ENCODE results near the gene SLC35E3. TPM values are rescaled to one million over a fixed set of nuclear protein-coding genes. Genes with fewer than 3 reads are reported as not detected.

SLC35E3 gene
- total and polyA plus RNA-seq, 10 donors = 4.8 to 16.1 (median 6.4) TPM

DNA sequence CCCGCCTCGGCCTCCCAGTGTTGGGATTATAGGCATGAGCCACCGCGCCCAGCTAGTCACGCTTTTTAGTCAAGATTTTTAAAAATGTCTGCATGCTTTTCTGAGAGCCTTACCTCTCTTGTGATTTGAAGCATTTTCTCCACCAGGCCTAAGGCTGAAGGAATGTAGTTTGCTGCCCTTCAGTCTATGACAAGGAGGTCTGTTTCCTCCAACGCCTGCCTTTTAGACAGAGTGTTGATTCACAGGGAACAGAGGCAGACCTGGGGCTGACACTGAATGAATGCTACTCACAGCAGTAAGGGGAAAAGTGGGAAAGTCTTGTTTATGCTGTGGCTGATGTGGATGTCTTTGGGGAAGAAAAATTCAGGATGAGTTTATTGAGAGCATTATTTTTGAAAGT lies 34.8 kb downstream of the SLC35E3 start:
- no peaks in the 10 kb centered on the region for H3K27me3 ChIP-seq (replicated peaks in 1 of 7)
- no peaks in the 10 kb centered on the region for H3K36me3 ChIP-seq
- H3K4me1 ChIP-seq = peaks cover 1 to 23% (median 14%) of the 10 kb centered on the region in 6 donors
- no peak overlapping the region for H3K27ac ChIP-seq
- intact Hi-C loops (cut with DNase I; ENCODE audit: low total_unique reads) = no loop called here
- TF ChIP-seq, protein P1, sequence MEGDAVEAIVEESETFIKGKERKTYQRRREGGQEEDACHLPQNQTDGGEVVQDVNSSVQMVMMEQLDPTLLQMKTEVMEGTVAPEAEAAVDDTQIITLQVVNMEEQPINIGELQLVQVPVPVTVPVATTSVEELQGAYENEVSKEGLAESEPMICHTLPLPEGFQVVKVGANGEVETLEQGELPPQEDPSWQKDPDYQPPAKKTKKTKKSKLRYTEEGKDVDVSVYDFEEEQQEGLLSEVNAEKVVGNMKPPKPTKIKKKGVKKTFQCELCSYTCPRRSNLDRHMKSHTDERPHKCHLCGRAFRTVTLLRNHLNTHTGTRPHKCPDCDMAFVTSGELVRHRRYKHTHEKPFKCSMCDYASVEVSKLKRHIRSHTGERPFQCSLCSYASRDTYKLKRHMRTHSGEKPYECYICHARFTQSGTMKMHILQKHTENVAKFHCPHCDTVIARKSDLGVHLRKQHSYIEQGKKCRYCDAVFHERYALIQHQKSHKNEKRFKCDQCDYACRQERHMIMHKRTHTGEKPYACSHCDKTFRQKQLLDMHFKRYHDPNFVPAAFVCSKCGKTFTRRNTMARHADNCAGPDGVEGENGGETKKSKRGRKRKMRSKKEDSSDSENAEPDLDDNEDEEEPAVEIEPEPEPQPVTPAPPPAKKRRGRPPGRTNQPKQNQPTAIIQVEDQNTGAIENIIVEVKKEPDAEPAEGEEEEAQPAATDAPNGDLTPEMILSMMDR (IDR thresholded peaks at IDR 0.05 in 8 of 11, conservative IDR thresholded peaks at IDR 0.05 in 3 of 11) = no peak
- TF ChIP-seq POLR2A (IDR thresholded peaks at IDR 0.05) (no peak), POLR2AphosphoS5 (IDR thresholded peaks at IDR 0.05) (no peak)
- H3K9me3 ChIP-seq = no peaks in the 10 kb centered on the region
- WGBS, 5 donors = 92 to 96% (median 94%) methylated on average over 6 of the region's 6 CpGs
- no peak overlapping the region for H3K4me3 ChIP-seq
- DNase-seq = no peak

DNA sequence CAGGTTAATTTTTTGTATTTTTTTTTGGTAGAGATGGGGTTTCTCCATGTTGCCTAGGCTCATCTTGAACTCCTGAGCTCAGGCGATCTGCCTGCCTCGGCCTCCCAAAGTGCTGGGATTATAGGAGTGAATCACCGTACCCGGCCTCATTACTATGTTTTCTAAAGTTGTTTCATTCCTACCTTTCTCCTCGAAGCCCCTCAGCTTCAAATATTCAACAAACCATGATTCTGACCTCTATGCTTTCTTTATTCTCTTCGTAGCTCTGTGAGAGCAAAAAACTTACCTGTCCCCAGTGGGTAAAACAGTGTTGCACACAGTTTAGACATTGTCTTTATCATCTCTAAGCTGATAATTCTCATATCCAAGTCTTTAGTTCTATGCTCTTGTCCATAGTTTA lies 35.8 kb downstream of the SLC35E3 start:
- H3K27me3 ChIP-seq (replicated peaks in 1 of 7) = no peaks in the 10 kb centered on the region
- no peak for DNase-seq
- TF ChIP-seq POLR2A (IDR thresholded peaks at IDR 0.05) = no peak
- no peak overlapping the region for H3K4me3 ChIP-seq
- H3K9me3 ChIP-seq = no peaks in the 10 kb centered on the region
- 92 to 96% (median 95%) methylated on average over 6 of the region's 6 CpGs for WGBS, 5 donors
- H3K36me3 ChIP-seq = no peaks in the 10 kb centered on the region
- H3K4me1 ChIP-seq = peaks cover 9 to 33% (median 24%) of the 10 kb centered on the region in 6 donors
- intact Hi-C loops (cut with DNase I; ENCODE audit: low total_unique reads) = no loop called here
- no peak overlapping the region for H3K27ac ChIP-seq

DNA sequence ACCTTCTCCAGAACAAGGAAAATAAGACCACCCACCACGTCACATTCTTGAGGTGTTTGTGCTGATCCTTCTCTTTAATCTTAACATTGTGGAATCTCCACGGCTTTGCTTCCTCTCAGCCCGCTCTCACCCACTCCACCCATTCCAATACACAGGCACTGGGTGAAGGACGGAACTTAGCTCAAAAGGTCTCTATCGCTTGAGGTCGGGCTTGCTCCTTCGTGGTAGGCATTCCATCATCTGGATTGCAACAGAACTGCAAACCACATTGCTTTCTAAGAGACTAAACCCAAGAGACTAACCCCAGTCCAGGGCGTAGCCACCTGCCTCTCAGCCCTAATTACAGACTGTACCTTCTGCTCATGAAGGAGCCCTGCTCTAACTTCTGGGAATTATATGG lies 38.0 kb downstream of the SLC35E3 start:
- H3K9me3 ChIP-seq = no peaks in the 10 kb centered on the region
- no peak overlapping the region for H3K4me3 ChIP-seq
- H3K4me1 ChIP-seq = peaks cover 15 to 55% (median 40%) of the 10 kb centered on the region in 6 donors
- peak overlapping the region in 4 of 8 donors; percentile 82 to 91 (median 84) for H3K27ac ChIP-seq
- H3K27me3 ChIP-seq (replicated peaks in 1 of 7) = no peaks in the 10 kb centered on the region
- intact Hi-C loops (cut with DNase I; ENCODE audit: low total_unique reads) = no loop called here
- peak in 1 of 3 donors; percentile 70 for TF ChIP-seq POLR2AphosphoS5 (IDR thresholded peaks at IDR 0.05)
- TF ChIP-seq POLR2A (IDR thresholded peaks at IDR 0.05) = no peak
- TF ChIP-seq, protein P1 (IDR thresholded peaks at IDR 0.05 in 8 of 11, conservative IDR thresholded peaks at IDR 0.05 in 3 of 11) = no peak
- DNase-seq = no peak
- WGBS, 5 donors = 43 to 78% (median 63%) methylated on average over 8 of the region's 8 CpGs
- H3K36me3 ChIP-seq = no peaks in the 10 kb centered on the region

DNA sequence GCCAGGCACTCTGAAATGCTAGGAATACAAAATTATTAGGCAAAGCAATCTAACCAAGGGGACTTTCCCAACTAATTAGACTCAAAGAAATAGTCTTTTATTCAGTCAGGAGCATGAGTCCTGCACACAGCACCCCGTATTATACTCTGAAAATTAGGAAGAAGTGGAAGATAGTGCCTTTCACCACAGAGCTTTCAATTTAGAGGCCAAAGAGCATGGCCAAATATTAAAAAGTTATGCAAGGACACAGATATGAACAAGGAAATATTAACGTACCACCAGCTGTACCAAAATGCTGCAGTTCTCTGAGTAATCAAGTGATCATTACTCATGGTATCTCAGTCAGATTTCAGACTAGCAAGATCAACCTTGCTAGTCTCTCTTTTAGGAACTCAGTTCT lies 39.4 kb downstream of the SLC35E3 start:
- Histone ChIP-seq H3K4me3 (no peak overlapping the region), H3K27me3 (replicated peaks in 1 of 7) (no peaks in the 10 kb centered on the region), H3K27ac (peak overlapping the region in 6 of 8 donors; percentile 27 to 91 (median 84)), H3K9me3 (no peaks in the 10 kb centered on the region), H3K4me1 (peaks cover 15 to 57% (median 40%) of the 10 kb centered on the region in 6 donors), H3K36me3 (no peaks in the 10 kb centered on the region)
- intact Hi-C loops (cut with DNase I; ENCODE audit: low total_unique reads) = no loop called here
- DNase-seq = no peak
- 24 to 46% (median 33%) methylated on average over 2 of the region's 2 CpGs for WGBS, 5 donors
- TF ChIP-seq POLR2AphosphoS5 (IDR thresholded peaks at IDR 0.05) (no peak), POLR2A (IDR thresholded peaks at IDR 0.05) (no peak)
- TF ChIP-seq, protein P1 (IDR thresholded peaks at IDR 0.05 in 8 of 11, conservative IDR thresholded peaks at IDR 0.05 in 3 of 11) = no peak

DNA sequence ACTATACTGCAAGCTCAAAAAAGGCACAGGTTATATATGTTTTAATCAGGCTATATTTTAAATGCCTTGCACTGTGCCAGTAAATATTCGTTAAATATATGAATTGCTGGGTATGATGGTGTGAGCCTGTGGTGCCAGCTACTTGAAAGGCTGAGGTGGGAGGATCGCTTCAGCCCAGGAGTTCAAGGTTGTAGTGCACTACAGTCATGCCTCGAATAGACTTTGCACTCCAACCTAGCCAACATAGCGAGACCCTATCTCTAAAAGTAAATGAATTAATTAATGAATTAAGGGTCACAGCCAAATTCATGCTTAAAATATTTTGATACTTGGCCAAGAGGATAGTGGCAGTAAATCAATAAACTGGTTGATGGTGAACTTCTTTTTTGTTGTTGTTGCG lies 39.8 kb downstream of the SLC35E3 start:
- DNase-seq = no peak
- H3K4me1 ChIP-seq = peaks cover 15 to 57% (median 40%) of the 10 kb centered on the region in 6 donors
- WGBS, 5 donors = 77 to 89% (median 83%) methylated on average over 5 of the region's 5 CpGs
- TF ChIP-seq POLR2AphosphoS5 (IDR thresholded peaks at IDR 0.05) (no peak), POLR2A (IDR thresholded peaks at IDR 0.05) (no peak)
- TF ChIP-seq, protein P1 (IDR thresholded peaks at IDR 0.05 in 8 of 11, conservative IDR thresholded peaks at IDR 0.05 in 3 of 11) = no peak
- H3K36me3 ChIP-seq = no peaks in the 10 kb centered on the region
- H3K27ac ChIP-seq = peak overlapping the region in 5 of 8 donors; percentile 82 to 91 (median 85)
- no peaks in the 10 kb centered on the region for H3K27me3 ChIP-seq (replicated peaks in 1 of 7)
- H3K4me3 ChIP-seq = no peak overlapping the region
- no peaks in the 10 kb centered on the region for H3K9me3 ChIP-seq
- intact Hi-C loops (cut with DNase I; ENCODE audit: low total_unique reads) = no loop called here

Measured in spleen (tissue), 11 donors.